Activated CD4-positive, CD25-positive, alpha-beta regulatory T cell (primary cell): ENCODE results near the gene INTS4.
"Not testable (repeated sequence)": the region's sequence is repeated elsewhere in the genome, so short reads cannot be mapped to it uniquely, and the experiment has no call there.

ENCODE experiments used
- DNase-seq, 4 experiments: peaks; one replicate each; lab custom pipeline; 2025; lab: John Stamatoyannopoulos, UW

The INTS4 gene, protein sequence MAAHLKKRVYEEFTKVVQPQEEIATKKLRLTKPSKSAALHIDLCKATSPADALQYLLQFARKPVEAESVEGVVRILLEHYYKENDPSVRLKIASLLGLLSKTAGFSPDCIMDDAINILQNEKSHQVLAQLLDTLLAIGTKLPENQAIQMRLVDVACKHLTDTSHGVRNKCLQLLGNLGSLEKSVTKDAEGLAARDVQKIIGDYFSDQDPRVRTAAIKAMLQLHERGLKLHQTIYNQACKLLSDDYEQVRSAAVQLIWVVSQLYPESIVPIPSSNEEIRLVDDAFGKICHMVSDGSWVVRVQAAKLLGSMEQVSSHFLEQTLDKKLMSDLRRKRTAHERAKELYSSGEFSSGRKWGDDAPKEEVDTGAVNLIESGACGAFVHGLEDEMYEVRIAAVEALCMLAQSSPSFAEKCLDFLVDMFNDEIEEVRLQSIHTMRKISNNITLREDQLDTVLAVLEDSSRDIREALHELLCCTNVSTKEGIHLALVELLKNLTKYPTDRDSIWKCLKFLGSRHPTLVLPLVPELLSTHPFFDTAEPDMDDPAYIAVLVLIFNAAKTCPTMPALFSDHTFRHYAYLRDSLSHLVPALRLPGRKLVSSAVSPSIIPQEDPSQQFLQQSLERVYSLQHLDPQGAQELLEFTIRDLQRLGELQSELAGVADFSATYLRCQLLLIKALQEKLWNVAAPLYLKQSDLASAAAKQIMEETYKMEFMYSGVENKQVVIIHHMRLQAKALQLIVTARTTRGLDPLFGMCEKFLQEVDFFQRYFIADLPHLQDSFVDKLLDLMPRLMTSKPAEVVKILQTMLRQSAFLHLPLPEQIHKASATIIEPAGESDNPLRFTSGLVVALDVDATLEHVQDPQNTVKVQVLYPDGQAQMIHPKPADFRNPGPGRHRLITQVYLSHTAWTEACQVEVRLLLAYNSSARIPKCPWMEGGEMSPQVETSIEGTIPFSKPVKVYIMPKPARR

DNA sequence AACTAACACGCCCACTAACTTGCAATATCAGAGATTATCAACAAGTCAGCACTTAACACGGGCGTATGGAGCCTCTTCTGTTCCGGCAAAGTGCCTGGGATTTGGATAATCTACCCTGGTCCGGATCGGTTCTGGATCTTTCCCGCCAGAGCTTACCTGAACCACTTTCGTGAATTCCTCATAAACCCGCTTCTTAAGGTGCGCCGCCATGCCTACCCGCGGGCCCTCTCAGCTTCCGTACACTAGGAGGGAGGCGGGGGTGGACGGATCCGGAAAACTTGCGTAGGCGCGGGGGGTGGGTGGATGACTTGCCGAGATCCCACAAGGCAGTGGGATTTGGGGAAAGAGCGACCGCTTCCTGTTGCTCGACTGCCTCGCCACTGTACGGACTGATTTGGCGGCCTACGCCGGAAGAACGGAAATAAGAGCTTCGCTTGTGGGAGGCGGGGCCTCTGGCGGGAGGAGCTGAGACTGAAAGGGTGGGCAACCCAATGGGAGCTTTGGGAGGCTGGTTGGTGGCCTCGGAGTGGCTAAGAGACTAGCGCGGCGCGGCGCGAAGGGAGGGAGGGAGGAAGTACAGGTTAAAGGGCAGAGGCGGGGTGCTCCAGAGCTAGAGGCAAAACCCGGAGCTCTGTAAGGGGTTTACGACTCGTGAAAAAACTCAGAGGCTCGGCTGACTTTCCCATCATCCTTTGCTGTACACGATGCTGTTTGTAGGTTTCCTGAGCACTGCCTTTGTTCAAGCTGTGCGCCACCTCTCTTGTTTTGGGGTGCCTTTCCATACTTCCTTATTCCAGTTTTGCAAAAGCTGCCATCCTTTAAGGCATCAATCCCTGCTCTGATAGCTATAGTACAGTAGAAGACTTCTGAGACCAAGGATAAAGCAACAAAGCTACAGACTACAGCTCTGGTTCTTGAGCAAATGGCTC lies at the start of gene INTS4:
Gene INTS4 (minus strand): TSS at position 235 of the 929 bp plus-strand sequence. CDS start 25 bp downstream, at position 210.
- peak; percentile 90 to 96 (median 94) for DNase-seq

GRCh38 chr11:78041843-78042440 lies 47.5 kb upstream of the INTS4 start:
- no peak for DNase-seq

GRCh38 chr11:78041380-78041719 lies 46.9 kb upstream of the INTS4 start:
- DNase-seq: not testable (repeated sequence)

DNA sequence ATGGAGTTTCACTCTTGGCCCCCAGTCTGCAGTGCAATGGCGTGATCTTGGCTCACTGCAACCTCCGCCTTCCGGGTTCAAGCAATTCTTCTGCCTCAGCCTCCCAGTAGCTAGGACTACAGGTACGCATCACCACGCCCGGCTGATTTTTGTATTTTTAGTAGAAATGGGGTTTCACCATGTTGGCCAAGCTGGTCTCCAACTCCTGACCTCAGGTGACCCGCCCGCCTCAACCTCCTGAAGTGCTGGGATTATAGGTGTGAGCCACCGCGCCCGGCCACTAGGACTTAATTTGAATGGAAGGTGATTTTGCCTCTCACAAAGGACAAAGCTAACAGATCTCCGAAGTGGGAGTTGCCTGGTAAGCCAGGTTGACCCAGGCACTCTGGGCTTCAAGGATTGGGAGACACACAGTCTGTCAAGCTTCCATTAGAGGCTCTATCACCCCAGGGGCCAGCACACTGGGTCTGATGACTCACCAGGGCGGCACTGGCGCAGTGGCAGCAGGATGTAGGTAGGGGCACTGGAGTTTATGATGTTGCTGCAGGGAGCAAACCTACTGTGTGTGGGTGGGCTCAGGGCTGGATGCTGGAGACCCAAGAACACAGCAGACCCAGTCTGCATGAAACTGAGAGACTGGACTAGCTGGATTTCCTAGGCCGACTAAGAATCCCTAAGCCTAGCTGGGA lies 46.4 kb upstream of the INTS4 start:
- no peak for DNase-seq

- DNase-seq: no peak
Observed at GRCh38 chr11:78039919-78040671, 45.6 kb upstream of the INTS4 start.

GRCh38 chr11:78039391-78039918 lies 45.0 kb upstream of the INTS4 start:
- DNase-seq: no peak

- DNase-seq: no peak
Observed at GRCh38 chr11:78038697-78039313, 44.3 kb upstream of the INTS4 start.

DNA sequence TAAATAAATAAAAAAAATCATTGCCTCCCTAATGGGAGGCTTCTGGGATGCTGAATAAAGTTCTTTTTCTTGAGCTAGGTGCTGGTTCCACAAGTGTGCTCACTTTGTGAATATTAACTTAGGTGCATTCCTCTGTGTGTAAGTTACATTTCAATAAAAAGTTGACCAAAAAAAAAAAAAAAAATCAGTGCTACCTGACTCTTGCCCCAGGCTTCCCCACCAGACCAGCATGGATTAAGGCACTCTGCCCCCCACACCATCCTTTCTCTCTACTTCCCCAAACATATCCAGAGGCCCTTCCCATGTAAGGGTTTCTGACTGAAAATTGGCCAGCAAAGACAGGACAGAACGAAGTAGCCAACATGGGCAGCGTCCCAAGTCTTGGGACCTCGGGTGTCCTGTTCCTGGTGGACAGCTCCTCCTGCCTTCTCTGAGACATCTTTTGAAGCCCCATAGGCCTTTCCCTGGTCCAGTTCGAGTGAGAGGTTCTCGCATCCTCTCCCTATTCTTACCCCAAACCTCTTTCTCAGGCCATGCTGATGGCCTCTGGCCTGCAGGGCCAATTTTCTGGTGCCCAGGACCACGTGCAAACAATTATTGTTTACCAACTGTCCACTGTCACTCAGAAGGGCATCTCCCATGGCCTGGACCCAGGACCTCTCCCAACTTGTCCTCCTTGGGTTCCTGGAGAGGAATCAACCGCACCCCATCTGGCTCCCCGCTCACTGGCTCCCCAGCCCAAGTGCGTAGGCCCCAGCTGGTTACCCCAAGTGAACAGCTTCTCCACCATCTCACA lies 43.6 kb upstream of the INTS4 start:
- DNase-seq: no peak

- DNase-seq: no peak
Observed at GRCh38 chr11:78037056-78037455, 42.6 kb upstream of the INTS4 start.

- DNase-seq: no peak
Observed at GRCh38 chr11:78036313-78036712, 41.8 kb upstream of the INTS4 start.

GRCh38 chr11:78034623-78035022 lies 40.2 kb upstream of the INTS4 start:
- no peak for DNase-seq

DNA sequence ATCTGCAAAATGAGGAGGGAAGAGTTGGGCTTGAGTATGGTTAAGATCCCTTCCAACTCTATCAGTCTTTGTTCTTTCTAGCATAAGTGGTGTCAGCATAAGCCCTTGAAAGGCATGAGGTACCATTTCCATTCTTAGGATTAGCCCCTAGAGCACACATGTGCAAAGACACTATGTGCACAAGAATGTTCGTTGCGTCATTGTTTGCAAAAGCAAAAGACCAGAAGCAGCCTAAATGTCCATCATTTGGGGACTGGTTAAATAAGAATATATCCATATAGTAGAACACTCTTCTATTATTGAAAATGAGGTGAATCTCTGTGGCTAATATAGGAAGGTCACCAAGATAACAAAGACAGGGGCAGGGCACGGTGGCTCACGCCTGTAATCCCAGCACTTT lies 38.6 kb upstream of the INTS4 start:
- DNase-seq: no peak

DNA sequence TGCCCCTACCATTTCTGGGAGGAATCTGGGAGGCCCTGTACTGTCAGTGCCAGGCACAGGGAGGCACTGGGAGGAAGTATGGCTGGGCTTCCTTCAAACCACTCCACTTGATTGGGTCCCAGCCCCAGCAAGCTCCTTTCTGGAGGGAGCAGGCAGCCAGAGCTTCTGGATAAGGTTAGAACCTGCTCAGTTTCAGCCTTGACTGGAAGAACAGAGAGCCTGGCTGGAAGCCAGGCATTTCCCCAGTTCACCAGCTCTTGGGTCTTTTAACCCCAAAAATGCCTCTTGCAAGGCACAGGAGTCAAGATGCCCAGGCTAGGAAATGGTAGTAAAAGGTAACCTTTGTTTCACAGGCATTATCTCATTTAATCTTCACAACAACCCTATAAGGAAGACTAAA lies 37.6 kb upstream of the INTS4 start:
- DNase-seq: no peak

DNA sequence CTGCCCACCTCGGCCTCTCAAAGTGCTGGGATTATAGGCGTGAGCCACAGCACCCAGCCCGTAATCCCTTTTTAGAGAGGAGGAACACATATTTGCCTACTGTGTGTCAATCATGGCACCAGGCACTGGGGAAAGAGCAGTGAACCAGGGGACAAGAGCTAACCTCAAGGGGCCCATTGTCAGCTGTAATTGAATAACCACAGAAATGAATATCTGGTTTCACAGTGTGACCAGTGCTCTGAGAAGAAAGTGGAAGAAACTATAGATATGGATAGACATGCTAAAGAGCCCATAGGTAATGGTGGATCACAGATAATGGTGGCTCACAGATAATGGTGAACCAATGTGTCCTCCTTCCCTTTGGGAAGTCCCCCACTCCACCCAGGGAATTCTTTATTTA lies 37.2 kb upstream of the INTS4 start:
- DNase-seq: no peak

- DNase-seq: no peak
Observed at GRCh38 chr11:78030429-78031325, 36.2 kb upstream of the INTS4 start.

GRCh38 chr11:78028423-78028822 lies 34.0 kb upstream of the INTS4 start:
- DNase-seq: not testable (repeated sequence)

DNA sequence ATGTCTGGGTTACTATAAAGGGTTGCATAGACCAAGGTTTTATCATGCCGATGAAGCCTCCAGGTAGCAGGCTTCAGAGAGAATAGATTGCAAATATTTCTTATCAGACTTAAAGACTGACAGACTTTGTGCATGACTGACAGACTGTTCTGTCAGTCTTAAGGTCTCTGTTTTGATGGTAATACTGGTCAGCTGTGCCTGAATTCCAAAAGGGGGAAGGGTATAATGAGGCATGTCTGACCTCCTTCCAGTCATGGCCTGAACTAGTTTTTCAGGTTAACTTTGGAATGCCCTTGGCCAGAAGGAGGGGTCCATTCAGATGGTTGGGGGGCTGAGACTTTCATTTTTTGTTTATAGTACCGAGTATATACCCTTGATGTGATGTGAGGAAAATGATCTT lies 33.3 kb upstream of the INTS4 start:
- no peak for DNase-seq
